Stimulated activated CD8-positive, alpha-beta memory T cell treated with anti-CD3 and anti-CD28 coated beads, Interleukin-4, amount 100 ng/mL, for 4 hours (primary cell): ENCODE data around the gene CDH2.

Experiments used
- DNase-seq, 2 donors: peaks; one replicate each; pipeline ENCODE4 v3.0.0-alpha.2; 2020; ENCODE audit warnings: low read depth in 2 of 2, low spot score in 1 of 2

CDH2 gene

DNA sequence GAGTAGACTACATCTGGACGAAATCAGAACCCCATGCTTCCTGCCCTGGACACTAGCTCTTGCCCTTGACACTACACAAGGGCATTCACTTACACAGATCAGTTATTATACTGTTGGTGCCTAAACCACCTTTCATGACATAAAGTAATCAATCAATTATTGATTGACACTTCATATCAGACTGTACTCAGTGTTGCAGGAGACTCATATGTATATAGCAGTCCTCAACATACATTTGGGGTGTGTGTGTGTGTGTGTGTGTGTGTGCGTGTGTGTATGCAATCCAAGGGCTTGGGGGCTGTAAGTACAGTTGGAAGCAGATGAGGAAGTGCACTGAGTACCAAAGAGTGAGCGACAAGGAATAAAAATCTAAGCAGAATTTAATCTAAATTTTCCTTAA lies 5.1 kb downstream of the CDH2 start:
- DNase-seq, result no peak

DNA sequence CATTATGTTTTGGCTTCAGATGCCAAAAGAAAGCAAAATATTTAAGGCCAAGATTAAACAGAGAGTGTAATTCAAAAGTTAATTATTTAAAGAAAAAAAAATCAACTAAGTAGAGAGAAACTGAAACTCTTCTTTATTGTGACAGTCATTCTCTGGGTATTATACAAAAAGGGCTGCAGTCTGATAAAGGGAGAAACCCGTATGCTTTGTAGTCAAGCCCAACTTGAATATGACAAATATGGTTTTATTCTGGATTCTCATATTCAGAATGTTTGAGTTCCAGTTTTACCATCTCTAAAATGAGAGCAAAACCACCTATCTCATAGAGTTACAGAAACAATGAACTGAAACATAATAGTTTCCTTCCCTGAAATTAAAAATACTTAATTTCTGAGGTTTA lies 8.2 kb downstream of the CDH2 start:
- DNase-seq, result no peak

DNA sequence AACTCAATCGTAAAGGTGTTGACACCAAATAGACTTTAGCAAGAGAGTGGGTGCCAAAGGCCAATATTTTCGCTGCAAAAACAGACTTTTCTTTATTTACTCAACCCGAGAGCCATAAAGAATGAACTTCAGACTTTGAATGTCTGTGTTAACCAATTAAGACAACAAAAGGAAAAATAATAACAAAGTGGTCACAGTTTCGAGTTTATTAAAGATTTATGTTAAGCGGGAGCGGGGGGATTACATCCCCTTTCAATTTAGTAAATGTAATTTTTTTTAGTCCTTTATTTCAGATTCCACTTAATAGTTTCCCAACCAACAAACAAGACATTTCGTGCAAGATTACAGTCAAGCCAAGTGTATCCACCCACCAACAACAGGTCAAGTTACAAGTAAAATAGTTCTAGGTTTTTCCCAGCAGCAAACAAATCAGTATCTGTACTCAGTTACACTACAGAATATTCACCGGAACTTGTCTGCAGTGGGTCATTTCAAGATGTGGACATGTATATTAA lies 9.0 kb downstream of the CDH2 start:
- no peak for DNase-seq

DNA sequence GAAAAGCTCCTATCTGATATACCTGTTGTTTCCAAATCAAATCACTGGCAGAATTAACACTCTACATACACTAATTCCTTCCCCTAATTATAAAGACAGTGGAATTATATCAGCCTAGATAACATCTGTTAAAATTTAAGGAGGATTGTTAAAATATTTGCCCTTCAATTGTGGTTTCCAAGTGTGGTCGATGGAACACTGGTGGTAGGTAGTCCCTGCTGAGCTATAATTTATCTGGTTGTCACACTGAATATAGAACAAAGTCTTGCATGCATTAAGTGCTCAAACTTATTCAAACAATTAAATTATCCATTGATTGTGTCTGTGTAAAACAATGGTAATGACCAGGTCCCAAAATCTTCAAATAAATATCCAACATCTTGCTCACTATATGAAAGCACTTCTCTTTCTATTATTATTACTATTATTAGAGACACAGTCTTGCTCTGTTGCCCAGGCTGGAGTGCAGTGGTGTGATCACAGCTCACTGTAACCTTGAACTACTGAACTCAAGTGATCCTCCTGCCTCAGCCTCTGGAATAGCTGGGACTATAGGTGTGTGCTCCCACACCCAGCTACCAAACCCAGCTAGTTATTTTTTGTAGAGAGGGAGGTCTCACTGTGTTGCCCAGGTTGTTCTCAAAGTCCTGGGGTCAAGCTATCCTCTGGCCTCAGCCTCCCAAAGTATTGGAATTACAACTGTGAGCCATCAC lies 12.0 kb downstream of the CDH2 start:
- no peak for DNase-seq

DNA sequence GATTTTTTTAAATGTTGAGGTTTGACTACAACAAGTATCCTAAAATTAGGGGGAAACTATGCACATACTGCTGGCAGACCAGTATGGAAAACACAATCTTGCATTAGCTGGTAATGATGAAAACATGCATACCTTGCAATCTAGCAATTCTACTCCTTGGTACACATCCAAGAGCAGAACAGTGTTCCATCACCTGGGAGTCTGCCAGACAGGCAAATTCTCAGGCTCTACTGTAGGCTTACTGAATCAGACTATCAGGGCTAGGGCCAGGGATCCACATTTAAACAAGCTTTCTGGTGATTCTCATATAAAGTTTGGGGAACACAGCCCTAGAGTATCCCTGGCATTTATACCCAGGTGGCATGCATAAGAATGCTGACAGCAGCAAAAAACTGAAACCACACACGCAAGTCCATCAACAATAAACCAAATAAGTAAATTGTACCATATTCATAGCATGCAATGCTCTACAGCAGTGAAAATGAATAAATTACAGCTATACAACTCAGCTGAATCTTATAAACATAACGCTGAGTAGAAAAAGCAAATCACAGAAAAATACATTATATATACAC lies 13.6 kb downstream of the CDH2 start:
- DNase-seq, result no peak

DNA sequence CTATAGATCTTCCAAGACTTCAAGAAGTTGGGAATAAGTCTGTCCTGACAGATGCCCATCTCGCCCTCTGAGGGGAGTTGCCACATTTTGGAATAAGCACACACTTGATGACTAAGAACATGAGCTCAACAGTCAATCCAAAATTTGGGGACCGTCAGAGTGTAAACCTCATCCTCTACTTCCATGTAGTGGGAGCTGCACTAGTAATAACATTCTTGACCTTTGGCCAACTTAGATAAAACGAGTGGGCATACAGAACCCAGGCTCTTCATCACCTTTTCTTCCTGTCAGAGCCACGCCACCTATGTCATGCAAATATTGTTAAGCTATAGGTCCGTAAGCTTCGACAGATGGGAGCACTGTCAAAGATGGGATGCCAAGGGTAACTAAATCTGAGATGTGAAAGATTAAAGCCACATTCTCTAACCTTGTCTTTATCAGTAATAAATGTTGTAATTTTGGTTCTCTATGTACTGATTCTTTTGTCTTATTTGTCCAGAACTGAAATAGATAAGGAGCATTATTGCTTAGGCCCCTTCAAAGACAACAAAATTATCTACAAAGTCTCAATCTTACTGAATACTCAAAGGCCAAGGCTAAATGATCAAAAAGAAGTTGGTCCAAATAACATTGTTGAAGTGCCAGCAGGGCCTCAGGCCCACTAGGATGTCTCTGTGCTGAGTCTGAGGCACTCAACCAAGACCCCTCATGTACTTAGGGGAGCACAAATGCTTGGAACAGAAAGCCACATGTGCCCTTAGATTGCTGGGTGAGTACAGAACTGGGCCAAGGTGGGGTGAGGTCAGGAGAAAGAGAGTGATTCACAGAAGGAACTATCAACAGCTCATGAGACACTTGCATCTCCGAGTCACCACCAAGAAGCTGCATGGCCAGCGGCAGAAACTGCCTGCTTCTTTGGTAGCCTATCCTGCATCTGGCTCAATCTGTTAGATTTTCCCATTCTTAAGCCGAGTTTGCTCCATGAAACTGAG lies 15.0 kb downstream of the CDH2 start:
- DNase-seq, result no peak

DNA sequence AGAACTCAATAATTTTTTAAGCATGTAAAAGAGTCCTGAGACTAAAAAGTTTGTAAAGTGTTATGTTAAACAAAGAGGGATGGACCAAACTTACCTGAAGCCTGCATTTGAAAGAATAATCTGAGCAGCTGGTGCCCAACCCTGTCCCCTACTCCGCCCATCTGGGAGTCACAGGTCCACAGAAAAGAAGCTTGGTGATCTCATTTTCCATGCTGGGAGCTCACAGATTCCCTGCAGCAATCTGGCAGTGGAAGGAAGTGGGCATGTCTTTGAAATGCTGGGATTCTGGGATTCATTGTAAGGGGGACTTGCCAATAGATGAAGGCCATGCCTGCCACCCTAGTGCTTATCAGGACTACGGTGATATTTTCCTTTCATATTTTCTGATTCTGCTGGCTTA lies 17.9 kb downstream of the CDH2 start:
- DNase-seq, result no peak

DNA sequence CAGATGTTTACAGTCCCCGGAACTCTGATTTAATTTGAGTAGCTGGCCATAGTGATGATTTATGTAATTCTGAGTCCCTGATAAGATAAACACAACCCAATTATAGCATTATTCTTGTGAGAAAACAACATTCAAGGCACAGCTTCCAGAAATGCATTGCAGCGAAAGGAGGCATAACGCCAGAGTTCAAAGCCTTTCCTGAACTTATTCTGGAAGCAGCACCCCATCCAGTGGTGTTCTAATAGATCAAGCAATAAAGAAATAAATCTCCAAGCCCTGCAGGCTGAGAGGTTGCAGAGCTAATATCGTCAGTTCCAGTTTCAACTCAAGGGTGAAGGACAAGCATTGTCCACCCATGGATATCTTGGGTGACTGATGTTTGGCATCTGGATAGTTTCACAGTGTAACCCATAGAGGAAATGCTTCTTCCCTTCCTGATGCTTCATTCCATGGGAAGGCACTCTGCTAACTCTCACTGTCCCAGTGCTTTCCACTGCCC lies 18.8 kb downstream of the CDH2 start:
- no peak for DNase-seq

DNA sequence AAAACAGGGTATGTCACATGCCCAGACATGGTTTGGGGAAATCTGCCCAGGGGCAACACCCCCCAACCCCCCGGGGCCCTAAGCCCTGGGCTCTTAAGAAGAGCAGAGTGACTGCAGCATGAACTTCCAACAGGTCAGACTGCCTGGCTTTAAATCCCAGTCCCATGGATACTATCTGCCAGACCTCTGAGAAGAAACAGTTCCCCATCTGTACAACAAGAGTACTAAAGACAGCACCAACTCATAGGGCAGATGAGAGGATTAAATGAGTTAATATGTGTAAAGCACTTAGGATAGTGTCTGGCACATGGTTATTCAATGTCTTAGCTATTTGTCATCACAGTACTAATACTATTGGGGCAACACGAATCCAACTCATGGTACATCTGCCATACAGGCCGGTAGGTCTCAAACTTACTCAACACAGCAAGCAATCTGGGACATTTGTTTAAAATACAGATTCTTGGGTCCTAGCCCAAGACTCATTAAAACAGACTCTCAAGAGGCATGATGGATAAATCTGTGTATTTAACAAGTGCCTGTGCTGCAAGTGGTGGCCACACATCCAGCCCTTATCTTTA lies 23.4 kb downstream of the CDH2 start:
- DNase-seq, result no peak

DNA sequence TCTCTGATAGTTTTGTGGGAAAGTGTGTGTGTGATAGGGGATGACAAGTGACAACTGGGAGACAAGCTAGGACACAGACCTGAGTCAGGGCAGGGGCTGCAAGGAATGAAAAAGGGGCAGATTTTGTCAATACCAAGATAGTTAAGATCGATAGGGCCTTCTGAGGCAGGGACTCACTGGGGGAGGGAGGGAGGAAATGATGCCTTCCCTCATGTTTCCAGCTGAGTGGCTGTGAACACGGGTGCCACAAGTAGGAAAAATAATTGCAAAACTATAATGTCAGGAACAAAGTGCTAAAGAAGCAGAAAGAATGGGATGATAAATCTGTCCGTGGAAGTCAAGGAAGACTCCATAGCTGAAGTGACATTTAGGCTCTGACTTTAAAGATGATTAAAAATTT lies 24.2 kb downstream of the CDH2 start:
- DNase-seq, result no peak

DNA sequence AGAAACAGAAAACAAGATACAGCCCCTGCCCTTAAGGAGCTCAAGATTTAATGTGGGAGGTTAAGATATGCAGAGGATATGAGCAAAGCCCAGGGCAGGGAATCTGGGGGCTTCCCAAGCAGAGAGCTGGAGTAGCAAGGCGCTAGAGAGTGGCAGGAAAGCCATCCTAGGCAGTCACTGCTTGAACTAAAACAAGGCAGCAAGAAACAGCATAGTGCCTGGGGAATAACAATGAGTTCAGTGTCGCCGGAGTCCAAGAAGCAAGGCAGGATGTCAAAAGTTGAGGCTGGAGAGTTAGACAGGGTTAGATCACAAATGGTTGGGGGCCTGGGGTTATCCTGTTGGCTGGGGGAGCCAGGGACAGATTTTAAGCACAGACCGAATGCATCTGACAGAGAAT lies 24.6 kb downstream of the CDH2 start:
- no peak for DNase-seq

DNA sequence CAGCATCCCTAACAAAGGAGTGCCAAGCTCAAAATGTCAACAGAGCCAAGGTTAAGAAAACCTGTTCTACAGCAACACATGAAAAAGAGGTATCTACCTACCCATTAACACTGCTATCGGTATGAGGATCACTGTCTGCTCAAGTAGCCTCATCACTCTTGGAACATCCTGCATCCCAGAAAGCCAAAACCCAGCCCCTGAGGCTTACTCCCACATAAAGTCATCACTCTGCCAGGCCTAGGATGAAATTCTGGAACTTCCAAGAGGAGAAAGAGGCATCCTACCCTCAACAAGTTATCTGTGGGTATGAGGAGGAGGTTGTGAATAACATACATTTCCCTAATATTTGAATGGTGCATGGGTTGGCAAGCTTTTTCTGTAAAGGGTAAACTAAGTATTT lies 25.5 kb downstream of the CDH2 start:
- no peak for DNase-seq

DNA sequence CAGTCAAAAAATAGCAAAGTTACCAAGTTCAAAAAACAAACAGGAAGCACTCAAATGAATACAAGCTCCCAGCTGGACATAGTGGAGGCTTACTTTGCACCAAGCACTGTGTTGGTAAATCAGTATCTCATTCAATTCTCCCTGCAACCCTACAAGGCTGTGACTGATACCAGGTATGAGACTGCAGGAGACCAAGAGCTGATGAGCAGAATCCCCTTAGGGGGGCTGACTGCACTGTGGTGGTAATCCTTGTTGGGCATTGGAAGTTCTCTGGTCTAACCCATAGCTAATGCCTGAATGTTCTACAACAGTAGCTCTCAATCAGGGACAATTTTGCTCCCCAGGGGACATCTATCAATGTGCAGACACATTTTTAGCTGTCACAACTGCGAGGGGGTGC lies 26.0 kb downstream of the CDH2 start:
- DNase-seq, result no peak

DNA sequence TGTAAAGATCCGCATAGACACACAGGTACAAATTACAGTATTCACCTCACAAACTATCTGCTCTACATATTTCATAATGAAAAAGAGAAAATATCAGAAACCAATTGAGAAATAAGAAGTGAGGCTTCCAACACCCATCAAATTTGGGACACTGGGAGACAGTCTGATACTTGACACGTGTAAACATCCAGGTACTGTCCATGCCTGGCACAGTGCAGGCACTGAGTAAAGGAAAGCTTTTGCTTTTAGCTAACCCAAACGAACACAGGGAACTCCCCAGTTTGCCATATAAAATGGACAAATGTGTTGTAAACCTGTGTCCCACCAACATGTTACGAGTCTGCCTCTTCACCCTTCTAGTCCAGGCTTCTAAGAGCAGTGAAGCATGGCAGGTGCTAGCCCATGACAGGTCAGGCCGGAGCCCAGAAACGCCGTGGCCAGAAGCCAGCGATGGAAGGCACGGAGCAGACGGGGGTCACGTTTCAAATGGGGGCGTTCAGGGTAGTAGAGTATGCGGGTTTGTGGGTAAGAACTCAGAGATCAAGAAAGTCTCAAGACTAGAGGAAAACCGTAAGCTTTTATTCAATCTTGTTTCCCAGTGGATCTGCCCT lies 27.0 kb downstream of the CDH2 start:
- no peak for DNase-seq

DNA sequence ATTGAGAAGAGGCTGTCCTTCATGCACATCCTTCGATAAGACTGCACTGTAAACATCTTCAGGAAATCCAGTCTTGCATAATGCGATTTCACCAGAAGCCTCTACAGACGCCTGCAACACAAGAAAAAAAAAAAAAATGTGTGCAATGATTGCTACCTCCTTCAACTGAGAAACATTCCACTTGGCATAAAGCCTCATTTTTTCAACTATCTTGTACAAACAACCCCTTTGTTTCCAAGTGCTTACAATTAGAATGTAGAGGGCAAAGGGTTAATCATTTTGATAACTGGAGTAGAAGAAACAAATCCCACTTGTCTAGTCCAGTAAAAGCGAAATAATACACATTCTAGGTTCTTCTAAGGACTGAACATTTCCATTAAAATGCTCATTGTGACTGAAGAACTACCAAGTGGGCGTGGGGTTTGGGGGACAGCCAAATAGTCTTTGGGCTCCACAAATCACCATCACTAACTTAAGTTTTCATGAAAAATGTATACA lies 29.2 kb downstream of the CDH2 start:
- no peak for DNase-seq

DNA sequence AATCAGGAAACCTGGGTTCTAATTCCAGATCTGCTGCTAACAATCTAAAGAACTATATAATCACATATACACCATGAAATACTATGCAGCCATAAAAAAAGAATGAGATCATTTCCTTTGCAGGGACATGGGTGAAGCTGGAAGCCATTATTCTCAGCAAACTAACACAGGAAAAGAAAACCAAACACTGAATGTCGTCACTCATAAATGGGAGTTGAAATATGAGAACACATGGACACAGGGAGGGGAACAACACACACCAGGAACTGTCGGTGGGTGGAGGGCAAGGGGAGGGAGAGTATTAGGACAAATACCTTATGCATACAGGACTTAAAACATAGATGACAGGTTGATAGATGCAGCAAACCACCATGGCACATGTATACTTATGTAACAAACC lies 33.2 kb downstream of the CDH2 start:
- no peak for DNase-seq

DNA sequence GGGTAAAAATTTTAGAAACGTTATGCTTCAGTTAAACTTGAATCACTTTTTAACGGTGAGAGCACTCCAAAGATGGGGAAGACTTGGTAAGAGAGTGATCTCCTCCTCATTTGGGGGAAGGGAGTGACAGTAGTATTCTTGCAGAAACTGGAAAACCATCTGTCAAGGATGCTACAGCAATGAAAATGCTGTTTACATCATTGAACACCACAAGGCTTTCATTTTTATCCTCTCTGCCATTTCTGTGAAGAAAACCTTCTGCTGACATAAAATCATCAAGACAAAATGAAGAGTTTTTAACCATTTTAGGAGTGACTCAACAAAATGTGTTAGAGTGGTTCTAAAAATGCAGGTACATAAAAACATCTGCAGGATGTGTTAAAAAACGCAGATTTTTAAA lies 38.1 kb downstream of the CDH2 start:
- no peak for DNase-seq

DNA sequence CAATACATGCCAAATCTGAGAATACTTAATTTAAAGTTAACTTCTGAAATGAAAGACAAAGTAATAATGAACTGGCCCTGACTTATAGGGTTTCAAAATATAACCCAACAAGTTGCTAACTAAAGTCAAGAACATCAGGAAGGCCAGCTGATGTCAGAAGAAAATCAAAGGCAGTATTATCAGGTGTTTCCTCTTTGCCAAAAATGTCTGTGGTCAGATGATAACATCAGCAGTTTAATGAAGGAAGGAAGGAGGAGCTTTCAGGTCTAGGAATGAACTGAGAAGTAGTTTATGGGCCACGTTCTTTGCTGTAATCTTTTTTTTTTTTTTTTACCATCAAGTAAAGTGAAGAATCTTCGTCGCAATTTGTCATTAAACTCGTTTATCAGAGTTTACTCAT lies 40.9 kb downstream of the CDH2 start:
- DNase-seq, result no peak

DNA sequence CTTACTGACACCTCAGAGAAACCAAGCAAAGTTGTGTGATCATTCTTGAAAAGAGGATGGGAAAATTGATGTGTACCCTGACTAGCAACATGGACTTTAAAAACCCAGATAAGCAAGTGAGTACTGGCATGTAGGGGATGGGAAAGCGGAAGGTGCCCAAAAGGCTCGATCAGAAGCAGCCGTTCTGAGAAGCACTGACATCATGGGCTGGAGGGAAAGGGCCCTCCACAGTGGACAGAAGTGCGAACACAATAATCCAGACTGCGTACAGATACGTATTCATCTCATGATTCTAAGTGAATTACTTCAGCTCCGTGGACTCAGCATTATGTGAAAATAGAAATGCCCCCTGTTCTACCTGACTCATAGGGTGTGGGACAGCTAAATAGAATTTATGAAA lies 42.2 kb downstream of the CDH2 start:
- no peak for DNase-seq

DNA sequence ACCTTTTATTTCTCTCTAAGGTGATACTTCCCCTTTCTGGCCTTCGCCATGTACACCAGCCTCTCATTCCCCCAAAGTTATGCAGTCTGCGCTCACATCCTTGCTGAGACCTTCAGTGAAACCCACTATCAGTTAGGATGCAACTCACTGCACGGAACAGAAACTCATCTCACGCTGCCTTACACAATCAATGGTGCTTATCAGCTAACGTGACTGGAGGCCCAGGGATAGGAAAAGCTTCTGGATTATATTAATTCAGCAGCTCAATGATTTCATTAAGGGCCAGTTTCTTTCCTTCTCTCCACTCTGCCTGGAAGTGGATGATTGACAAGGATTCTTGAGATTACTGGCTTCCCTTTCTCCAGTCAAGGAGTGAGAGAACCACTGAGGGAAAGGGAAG lies 44.8 kb downstream of the CDH2 start:
- DNase-seq, result no peak

DNA sequence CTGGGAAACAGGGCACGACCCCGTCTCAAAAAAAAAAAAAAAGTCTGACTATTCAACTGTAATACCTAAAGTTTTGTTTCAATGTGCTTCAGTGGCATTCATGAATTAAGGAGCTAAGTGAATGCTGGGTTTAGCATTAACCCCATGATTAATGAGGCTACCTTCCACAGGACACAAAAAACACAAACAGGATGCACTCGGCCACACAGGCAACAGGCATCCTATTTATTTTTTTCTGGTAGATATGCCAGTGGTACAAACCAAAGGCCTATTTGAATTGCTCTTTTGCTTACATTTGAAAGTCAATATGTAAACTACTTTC lies 48.3 kb downstream of the CDH2 start:
- no peak for DNase-seq
